Activated CD4-positive, alpha-beta memory T cell treated with anti-CD3 and anti-CD28 coated beads for 36 hours (primary cell): ENCODE results near the gene RBPJ. TPM values are rescaled to one million over a fixed set of nuclear protein-coding genes. Genes with fewer than 3 reads are reported as not detected.

Experiments
- CTCF ChIA-PET: fragments of 350-600 bp; sonication (Branson Sonifier 250); formaldehyde crosslinking; loops from one replicate; lab custom pipeline; 2021; ENCODE audit warnings: antibody characterized with exemption, inconsistent platforms; lab: Charles Lee
- POLR2A ChIA-PET: fragments of 350-600 bp; sonication (Branson Sonifier 250); formaldehyde crosslinking; loops from one replicate; lab custom pipeline; 2021; ENCODE audit warnings: antibody characterized with exemption; lab: Charles Lee
- DNase-seq: peaks from one replicate; pipeline ENCODE4 v3.0.0-alpha.2; 2020
- H3K27ac Mint-ChIP-seq: one replicate; pipeline ENCODE4 v1.8.0; 2021; ENCODE audit warnings: mixed read lengths
- H3K27me3 Mint-ChIP-seq: one replicate; pipeline ENCODE4 v1.8.0; 2021; ENCODE audit warnings: mixed read lengths
- H3K36me3 Mint-ChIP-seq: one replicate; pipeline ENCODE4 v1.8.0; 2021; ENCODE audit warnings: mixed read lengths
- H3K4me1 Mint-ChIP-seq: one replicate; pipeline ENCODE4 v1.8.0; 2021; ENCODE audit warnings: low read depth, mixed read lengths
- H3K4me3 Mint-ChIP-seq: one replicate; pipeline ENCODE4 v1.8.0; 2021; ENCODE audit warnings: mild to moderate bottlenecking, mixed read lengths
- H3K9me3 Mint-ChIP-seq: one replicate; pipeline ENCODE4 v1.8.0; 2021; ENCODE audit warnings: mixed read lengths
- intact Hi-C: fragments of 100-400 bp; cut with micrococcal nuclease; formaldehyde crosslinking; loops from one replicate; pipeline ENCODE4 v1.15.1; 2023
- total RNA-seq, 2 experiments: library from RNA; stranded (reverse); gene quantifications; one replicate each; pipeline ENCODE4 v1.2.3, GENCODE V29; 2021

RBPJ gene
- total RNA-seq, 2 experiments from 2014 or later, result 262 to 269 TPM

DNA sequence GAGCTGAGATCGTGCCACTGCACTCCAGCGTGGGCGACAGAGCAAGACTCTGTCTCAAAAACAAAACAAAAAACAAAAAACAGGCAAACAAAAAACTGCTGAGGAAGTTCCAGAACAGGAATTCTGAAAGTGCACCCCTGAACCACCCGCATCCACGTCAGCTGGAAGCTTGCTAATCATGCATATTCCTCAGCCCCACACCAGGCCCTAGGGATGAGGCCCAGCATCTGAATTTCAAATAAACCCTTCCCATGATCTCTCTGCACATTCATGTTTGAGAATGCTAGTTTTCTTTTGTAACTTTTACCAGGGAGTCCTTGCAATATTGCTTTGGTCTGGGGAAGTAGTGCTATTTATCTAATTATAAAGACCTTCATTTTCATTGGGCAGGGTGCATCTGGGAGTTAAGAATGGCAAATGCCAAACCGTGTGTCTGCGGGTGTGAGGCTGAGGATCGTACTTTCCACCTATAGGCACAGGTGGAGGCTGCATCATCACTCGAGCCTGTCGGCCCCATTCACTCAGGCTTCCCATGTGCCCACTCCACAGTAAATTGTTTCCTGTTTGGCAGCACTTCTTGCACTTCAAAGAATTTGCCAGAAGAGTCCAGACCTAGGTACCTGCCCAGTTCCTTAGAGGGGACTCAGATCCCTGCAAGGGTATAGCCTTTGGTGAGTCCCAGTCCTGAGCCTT, 145.9 kb downstream of the RBPJ start:
- POLR2A ChIA-PET, result no interaction called here
- intact Hi-C loops, result no loop called here
- H3K27ac Mint-ChIP-seq, result no peak overlapping the region

DNA sequence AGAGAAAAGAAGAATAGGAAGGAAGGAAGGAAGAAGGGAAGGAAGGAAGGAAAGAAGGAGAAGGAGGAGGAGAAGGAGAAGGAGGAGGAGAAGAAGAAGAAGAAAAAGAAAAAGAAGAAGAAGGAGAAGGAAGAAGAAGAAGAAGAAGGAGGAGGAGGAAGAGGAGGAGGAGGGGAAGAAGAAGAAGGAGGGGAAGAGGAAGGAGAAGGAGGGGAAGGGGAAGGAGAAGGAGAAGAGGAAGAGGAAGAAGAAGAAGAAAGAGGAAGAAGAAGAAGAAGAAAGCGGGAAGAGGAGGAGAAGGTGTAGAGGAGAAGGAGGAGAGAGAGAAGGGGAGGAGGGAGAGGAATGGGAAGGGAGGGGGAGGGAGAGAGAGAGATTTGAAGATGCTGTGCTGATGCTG, 146.9 kb downstream of the RBPJ start:
- DNase-seq, result no peak
- no peak overlapping the region for H3K27ac Mint-ChIP-seq
- H3K4me1 Mint-ChIP-seq, result no peaks in the 10 kb centered on the region
- intact Hi-C loops, result no loop called here
- no peak overlapping the region for H3K4me3 Mint-ChIP-seq
- H3K9me3 Mint-ChIP-seq, result no peaks in the 10 kb centered on the region
- ChIA-PET CTCF (no interaction called here), POLR2A (no interaction called here)
- H3K36me3 Mint-ChIP-seq, result no peaks in the 10 kb centered on the region
- no peaks in the 10 kb centered on the region for H3K27me3 Mint-ChIP-seq

More for the DNA sequence above, 145.9 kb downstream of the RBPJ start:
- no peaks in the 10 kb centered on the region for H3K4me1 Mint-ChIP-seq
- no peaks in the 10 kb centered on the region for H3K36me3 Mint-ChIP-seq
- no peaks in the 10 kb centered on the region for H3K27me3 Mint-ChIP-seq
- CTCF ChIA-PET, result interaction anchor here (0.7 kb wide), 1 partner anchor 49 kb away, joined by 4 read pairs; no protein-coding TSS in a partner anchor
- DNase-seq, result no peak
- no peak overlapping the region for H3K4me3 Mint-ChIP-seq
- no peaks in the 10 kb centered on the region for H3K9me3 Mint-ChIP-seq

DNA sequence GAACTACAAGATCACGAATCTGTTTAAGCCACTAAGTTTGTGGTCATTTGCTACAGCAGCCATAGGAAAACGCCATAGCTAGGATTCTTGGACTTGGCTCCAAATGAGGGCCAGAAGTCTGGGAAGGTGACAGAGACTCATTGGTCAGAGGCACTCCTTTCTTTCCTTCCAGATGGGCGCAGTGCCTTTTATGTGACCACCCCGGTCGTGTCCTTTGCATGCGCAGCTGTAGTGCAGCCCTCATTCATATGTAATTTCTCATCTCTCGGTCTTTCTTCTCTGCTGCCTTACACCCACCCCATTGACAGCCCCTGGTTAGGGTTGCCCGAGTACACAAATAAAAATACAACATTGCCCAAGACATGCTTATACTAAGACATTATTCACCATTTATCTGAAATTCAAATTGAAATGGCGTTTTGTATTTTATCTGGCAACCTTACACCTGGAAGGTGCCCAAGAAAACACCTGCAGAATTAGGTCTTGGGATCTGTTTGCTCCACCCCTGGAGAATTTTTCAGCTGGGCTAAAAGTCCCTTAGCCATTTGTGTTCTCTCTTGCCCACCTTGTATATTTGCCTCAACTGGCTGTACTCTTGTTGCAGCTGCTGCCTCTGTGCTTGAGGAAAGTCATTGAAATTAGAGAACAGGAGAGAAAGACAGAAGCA, 147.6 kb downstream of the RBPJ start:
- POLR2A ChIA-PET, result no interaction called here
- no peak overlapping the region for H3K4me3 Mint-ChIP-seq
- intact Hi-C loops, result no loop called here
- no peak overlapping the region for H3K27ac Mint-ChIP-seq
- CTCF ChIA-PET, result no interaction called here
- no peaks in the 10 kb centered on the region for H3K9me3 Mint-ChIP-seq
- no peaks in the 10 kb centered on the region for H3K27me3 Mint-ChIP-seq
- no peak for DNase-seq
- no peaks in the 10 kb centered on the region for H3K4me1 Mint-ChIP-seq
- H3K36me3 Mint-ChIP-seq, result no peaks in the 10 kb centered on the region

DNA sequence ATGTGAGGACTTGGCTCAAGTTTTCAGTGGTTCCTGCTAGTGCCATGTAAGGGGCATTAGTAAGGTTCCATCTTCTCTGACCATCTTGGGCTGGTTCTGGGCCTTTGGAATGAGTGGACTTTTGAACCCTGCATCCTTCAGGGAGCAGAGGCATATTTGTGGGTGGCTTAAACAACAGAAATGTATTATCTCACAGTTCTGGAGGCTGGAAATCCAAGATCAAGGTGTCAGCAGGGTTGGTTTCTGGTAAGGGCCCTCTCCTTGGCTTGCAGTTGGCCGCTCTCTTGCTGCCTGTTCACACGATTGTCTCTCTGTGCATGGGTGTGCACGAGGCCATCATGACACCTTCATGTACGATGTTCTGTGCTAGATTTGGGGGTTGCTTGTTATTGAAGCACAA, 148.2 kb downstream of the RBPJ start:
- Mint-ChIP-seq H3K36me3 (no peaks in the 10 kb centered on the region), H3K9me3 (no peaks in the 10 kb centered on the region), H3K4me1 (no peaks in the 10 kb centered on the region), H3K4me3 (no peak overlapping the region), H3K27me3 (no peaks in the 10 kb centered on the region), H3K27ac (no peak overlapping the region)
- ChIA-PET POLR2A (no interaction called here), CTCF (no interaction called here)
- DNase-seq, result no peak
- intact Hi-C loops, result no loop called here

DNA sequence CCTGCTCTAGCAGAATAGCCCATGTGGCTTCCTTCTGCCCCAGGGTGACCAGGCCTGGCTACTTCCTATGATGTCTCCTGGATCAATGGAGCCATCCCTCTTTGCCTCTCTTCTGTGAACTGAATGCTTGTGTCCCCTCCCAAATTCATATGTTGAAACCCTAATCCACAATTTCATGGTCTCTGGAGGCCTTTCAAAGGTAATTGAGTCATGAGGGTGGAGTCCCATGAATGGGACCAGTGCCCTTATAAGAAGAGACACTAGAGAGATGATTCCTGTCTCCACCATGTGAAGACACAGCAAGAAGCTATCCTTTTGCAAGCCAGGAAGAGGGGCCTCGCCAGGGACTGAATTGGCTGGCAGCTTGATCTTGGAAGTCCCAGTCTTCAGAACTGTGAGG, 151.1 kb downstream of the RBPJ start:
- no peaks in the 10 kb centered on the region for H3K9me3 Mint-ChIP-seq
- CTCF ChIA-PET, result interaction anchor here (0.8 kb wide), 1 partner anchor 12 kb away, joined by 3 read pairs; no protein-coding TSS in a partner anchor
- intact Hi-C loops, result no loop called here
- no peaks in the 10 kb centered on the region for H3K27me3 Mint-ChIP-seq
- POLR2A ChIA-PET, result no interaction called here
- no peak for DNase-seq
- no peak overlapping the region for H3K4me3 Mint-ChIP-seq
- no peak overlapping the region for H3K27ac Mint-ChIP-seq
- no peaks in the 10 kb centered on the region for H3K36me3 Mint-ChIP-seq
- no peaks in the 10 kb centered on the region for H3K4me1 Mint-ChIP-seq

DNA sequence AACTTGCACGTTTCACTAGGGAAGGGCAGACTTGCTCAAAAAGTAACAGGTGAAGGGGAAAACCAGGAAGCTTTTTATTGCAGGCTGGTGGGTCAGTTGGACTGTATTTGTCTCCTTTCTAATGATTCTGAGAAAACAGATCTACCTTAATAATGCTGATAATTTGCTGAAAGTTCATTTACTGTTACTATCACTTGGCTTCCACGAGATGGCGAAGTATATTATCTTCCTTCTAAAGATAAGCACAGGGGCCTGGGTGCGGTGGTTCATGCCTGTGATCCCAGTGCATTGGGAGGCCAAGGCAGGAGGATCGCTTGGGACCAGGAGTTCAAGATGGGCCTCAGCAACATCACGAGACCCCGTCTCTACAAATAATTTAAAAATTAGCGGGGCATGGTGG, 153.1 kb downstream of the RBPJ start:
- ChIA-PET CTCF (interaction anchor here (1.0 kb wide), 1 partner anchor 206 kb away, joined by 3 read pairs; no protein-coding TSS in a partner anchor), POLR2A (no interaction called here)
- Mint-ChIP-seq H3K9me3 (no peaks in the 10 kb centered on the region), H3K27ac (no peak overlapping the region), H3K4me3 (no peak overlapping the region), H3K4me1 (no peaks in the 10 kb centered on the region), H3K36me3 (no peaks in the 10 kb centered on the region), H3K27me3 (peaks cover 2% of the 10 kb centered on the region)
- no peak for DNase-seq
- intact Hi-C loops, result no loop called here

DNA sequence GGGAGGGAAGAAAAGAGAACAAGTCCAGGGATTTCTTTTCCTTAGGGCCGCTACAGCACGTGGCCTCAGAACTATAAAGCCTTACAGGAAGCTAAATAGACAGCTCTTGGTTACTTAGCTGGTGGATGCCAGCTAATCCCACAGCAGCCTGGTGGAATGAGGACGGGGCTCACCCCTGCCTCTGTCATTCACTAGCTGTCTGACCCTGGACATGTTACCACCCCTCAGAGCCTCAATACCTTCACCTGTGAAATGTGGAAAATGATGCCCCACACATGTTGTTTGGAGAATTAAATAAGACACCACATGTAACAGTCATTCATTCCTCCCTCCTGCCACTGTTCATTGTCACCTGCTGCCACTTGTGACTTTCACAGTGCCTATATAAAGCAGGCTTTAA, 153.7 kb downstream of the RBPJ start:
- Mint-ChIP-seq H3K27me3 (peaks cover 2% of the 10 kb centered on the region), H3K4me3 (no peak overlapping the region), H3K36me3 (no peaks in the 10 kb centered on the region), H3K9me3 (no peaks in the 10 kb centered on the region), H3K27ac (no peak overlapping the region), H3K4me1 (no peaks in the 10 kb centered on the region)
- CTCF ChIA-PET, result interaction anchor here (1.1 kb wide), 1 partner anchor 486 kb away, joined by 3 read pairs; no protein-coding TSS in a partner anchor
- POLR2A ChIA-PET, result no interaction called here
- no peak for DNase-seq
- intact Hi-C loops, result no loop called here

DNA sequence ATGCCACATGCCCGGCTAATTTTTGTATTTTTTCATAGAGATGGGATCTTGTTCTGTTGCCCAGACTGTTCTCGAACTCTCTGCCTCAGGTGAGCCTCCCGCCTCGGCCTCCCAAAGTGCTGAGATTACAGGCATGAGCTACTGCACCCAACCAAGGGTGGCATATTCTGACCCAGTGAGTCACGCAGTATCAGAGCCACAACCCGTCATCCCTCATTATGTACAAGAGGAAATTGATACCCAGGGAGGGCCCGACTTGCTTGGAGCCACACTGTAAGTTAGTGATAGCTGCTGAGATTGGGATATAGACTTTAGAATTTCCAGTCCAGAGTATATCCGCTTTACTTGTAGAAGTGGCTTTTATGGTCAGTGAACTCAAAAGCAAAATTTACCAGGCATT, 154.9 kb downstream of the RBPJ start:
- intact Hi-C loops, result no loop called here
- Mint-ChIP-seq H3K4me3 (no peak overlapping the region), H3K9me3 (no peaks in the 10 kb centered on the region), H3K27me3 (peaks cover 2% of the 10 kb centered on the region), H3K36me3 (no peaks in the 10 kb centered on the region), H3K4me1 (no peaks in the 10 kb centered on the region), H3K27ac (no peak overlapping the region)
- POLR2A ChIA-PET, result no interaction called here
- CTCF ChIA-PET, result interaction anchor here (0.7 to 1.1 kb wide), 2 partner anchors 209 to 488 kb away, joined by 3 to 4 read pairs; no protein-coding TSS in a partner anchor
- DNase-seq, result no peak

DNA sequence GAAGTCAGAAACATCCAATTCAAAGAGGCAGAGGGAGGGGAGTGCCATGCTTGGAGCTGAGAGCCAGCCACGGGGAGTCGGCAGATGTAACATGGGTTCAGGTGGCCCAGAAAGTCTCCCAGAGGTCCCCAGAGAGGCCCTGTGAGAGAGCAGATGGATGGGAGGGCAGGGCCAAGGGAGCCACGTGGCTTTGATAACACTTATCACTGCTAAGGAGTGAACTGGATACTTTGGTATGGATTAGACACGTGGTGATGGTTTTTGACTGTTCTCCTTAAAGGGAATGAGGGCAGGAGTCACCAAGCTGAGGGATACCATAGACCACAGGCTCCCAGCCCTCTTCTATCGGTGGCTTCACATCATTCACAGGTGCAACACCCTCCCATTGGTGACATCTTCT, 155.7 kb downstream of the RBPJ start:
- H3K9me3 Mint-ChIP-seq, result no peaks in the 10 kb centered on the region

DNA sequence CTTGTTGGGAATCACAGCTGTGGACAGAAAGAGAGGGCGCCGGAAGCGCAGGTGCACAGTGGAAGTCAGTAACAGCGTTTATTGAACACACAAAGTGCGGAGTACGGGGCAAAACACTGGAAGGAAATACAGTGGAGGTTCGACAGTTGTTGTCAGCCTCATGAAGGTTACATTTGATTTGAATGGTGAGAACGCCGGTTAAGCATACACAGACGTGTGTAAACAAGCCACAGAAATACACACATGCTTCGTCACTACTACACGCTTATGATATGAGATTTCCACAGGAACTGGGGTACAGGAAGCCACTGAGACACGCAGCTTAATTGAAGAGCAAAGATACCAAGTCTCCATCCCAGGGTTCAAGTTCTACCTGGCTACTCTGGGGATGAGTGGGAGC, 157.5 kb downstream of the RBPJ start:
- intact Hi-C loops, result no loop called here
- CTCF ChIA-PET, result interaction anchor here (1.5 kb wide), 1 partner anchor 18 kb away, joined by 4 read pairs; no protein-coding TSS in a partner anchor

More for the DNA sequence above, 155.7 kb downstream of the RBPJ start:
- Mint-ChIP-seq H3K27me3 (peaks cover 2% of the 10 kb centered on the region), H3K36me3 (no peaks in the 10 kb centered on the region), H3K4me1 (no peaks in the 10 kb centered on the region), H3K4me3 (no peak overlapping the region), H3K27ac (no peak overlapping the region)
- no peak for DNase-seq
- ChIA-PET CTCF (no interaction called here), POLR2A (no interaction called here)
- intact Hi-C loops, result no loop called here

DNA sequence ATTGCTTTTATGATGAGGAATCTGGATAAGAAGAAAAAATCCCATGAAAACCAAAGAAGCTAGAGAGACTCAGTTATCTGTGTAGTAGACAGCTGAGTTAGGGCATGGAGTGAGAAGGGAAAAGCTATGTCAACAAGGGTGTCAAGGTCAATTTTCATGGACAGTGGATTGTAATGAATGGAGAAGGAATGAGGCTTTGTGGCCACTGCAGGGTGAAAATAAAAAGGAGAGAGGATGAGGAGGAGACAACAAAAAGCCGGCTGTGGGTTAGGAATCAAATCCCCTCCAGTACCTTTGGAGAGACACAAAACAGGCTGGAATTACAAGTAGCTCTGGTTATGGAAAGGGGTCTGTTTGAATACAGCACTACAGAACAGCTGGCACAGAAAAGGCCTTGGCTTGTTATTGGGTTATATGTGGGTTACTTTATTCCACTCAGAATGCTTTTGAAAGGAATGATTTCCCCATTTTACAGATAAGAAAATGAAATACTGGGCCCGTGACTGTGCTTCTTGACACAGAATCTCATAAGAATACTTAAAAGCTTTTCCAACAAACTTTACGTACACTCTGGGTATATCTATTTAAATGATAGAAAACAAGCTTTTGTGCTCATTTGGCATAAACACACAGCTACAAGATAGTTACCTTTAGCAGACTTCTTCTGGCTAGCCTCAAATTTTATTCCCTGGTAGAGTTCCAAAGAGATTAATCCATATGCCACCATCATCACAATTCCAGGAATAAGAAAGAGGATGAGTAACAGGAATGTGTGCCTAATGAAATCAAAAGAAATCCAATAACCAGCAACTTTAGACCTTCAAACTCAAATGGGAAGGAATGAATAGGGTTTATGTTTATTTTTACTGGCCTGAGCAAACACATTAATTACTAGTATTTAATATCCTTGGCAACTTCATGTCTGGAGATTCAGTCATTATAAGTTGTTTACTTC, 162.0 kb downstream of the RBPJ start:
- Mint-ChIP-seq H3K27me3 (peaks cover 2% of the 10 kb centered on the region), H3K9me3 (no peaks in the 10 kb centered on the region), H3K4me1 (no peaks in the 10 kb centered on the region), H3K27ac (no peak overlapping the region), H3K4me3 (no peak overlapping the region), H3K36me3 (no peaks in the 10 kb centered on the region)
- ChIA-PET POLR2A (no interaction called here), CTCF (no interaction called here)
- intact Hi-C loops, result no loop called here
- DNase-seq, result no peak

More for the DNA sequence above, 157.5 kb downstream of the RBPJ start:
- Mint-ChIP-seq H3K27ac (no peak overlapping the region), H3K36me3 (no peaks in the 10 kb centered on the region), H3K4me3 (no peak overlapping the region), H3K9me3 (no peaks in the 10 kb centered on the region), H3K4me1 (no peaks in the 10 kb centered on the region), H3K27me3 (peaks cover 2% of the 10 kb centered on the region)
- no peak for DNase-seq
- POLR2A ChIA-PET, result no interaction called here

DNA sequence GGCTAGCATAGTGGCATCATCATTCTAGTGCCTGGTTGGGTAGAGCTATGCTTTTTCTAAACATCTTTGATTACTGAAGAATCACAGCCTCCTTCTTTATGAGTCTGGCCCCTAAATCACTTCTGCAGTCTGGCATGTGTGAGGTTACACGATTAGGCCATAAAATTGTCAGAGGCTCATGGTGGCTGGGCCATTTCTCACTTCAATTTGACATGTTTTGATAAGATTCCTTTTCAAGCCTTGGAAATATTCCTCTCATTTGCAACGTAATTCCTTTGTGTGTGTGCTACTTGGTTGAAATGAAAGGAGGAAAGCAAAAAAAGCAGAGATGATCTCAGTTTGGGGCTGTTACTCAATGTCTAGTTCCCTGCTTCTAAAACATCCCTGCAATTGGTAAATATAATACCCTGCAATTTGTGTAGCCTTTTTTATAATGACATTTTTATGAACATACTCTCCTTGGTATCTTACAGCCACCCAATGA, 163.3 kb downstream of the RBPJ start:
- Mint-ChIP-seq H3K4me3 (no peak overlapping the region), H3K36me3 (no peaks in the 10 kb centered on the region), H3K27ac (no peak overlapping the region), H3K27me3 (peaks cover 4% of the 10 kb centered on the region), H3K9me3 (no peaks in the 10 kb centered on the region), H3K4me1 (no peaks in the 10 kb centered on the region)
- POLR2A ChIA-PET, result no interaction called here
- CTCF ChIA-PET, result no interaction called here
- no peak for DNase-seq
- intact Hi-C loops, result no loop called here
